Measurements from ENCODE around the gene GRIK4. TPM values are rescaled to one million over a fixed set of nuclear protein-coding genes. Genes with fewer than 3 reads are reported as not detected.

The GRIK4 gene
- total RNA-seq, 4 donors from 2014 or later, result 0.57 to 0.85 TPM; not detected in 2

DNA sequence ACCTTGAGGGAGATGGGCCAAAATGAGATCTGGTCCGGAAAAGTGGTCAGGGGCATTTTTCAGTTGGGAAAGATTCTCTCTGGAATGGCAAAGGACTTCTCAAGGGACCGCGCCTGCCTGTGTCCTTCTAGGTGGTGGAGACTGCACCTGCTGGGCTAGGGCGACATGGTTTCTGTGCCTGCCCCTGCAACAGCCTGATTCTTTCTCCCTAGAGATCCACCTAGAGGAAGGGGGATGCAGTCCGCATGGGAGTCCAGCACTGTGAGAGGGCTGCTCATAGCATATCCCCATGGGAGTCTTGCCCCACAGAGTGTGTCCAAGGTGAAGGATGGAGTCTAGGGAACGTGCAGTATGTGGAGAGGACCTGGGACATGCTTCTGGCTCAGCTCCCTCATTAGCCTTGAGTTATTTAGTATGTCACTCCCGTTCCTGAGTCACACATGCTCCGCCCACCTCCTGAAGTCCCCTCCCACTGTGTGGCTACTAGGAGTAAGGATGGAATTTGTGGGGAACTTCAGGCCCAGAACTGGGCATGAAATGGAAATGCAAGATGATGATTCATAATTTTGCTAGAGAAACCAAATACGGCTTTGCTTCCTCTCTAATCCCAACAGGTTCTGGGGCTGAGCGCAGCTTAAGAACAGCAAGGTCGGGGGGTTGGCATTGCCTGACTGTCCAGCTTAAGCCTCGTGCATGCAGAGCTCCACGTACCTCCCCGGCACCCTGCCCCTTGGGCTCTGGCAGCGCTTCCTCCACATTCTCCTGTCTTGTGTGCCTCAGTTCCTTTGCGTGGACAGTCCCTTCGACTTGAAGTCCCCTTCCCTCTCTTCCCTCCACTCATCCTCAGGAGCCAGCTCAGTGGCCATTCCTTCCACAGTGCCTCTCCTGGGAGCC, 35.0 kb downstream of the GRIK4 start:
- TF ChIP-seq, protein P1, sequence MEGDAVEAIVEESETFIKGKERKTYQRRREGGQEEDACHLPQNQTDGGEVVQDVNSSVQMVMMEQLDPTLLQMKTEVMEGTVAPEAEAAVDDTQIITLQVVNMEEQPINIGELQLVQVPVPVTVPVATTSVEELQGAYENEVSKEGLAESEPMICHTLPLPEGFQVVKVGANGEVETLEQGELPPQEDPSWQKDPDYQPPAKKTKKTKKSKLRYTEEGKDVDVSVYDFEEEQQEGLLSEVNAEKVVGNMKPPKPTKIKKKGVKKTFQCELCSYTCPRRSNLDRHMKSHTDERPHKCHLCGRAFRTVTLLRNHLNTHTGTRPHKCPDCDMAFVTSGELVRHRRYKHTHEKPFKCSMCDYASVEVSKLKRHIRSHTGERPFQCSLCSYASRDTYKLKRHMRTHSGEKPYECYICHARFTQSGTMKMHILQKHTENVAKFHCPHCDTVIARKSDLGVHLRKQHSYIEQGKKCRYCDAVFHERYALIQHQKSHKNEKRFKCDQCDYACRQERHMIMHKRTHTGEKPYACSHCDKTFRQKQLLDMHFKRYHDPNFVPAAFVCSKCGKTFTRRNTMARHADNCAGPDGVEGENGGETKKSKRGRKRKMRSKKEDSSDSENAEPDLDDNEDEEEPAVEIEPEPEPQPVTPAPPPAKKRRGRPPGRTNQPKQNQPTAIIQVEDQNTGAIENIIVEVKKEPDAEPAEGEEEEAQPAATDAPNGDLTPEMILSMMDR (IDR thresholded peaks at IDR 0.05; ENCODE audit: low read depth), result no peak

DNA sequence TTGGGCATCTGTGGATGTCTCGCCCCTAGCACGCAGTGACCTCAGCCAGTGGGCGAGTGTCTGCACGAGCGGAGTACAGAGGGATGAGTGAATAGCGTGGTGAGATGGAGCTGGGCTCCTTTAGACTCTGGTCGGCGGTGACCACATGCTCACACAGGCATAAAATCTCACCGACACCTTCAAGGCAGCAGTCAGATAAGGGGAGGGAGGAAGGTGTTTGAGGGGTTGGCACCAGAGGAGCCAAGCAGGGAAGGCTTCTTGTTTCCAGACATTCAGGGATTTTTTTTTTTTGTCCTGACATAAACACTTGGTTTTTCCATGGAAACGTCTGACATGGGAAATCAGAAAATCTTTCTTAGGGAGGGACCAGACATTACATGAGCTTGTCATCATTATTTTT, 35.8 kb downstream of the GRIK4 start:
- TF ChIP-seq, protein P1 (IDR thresholded peaks at IDR 0.05; ENCODE audit: low read depth), result no peak

DNA sequence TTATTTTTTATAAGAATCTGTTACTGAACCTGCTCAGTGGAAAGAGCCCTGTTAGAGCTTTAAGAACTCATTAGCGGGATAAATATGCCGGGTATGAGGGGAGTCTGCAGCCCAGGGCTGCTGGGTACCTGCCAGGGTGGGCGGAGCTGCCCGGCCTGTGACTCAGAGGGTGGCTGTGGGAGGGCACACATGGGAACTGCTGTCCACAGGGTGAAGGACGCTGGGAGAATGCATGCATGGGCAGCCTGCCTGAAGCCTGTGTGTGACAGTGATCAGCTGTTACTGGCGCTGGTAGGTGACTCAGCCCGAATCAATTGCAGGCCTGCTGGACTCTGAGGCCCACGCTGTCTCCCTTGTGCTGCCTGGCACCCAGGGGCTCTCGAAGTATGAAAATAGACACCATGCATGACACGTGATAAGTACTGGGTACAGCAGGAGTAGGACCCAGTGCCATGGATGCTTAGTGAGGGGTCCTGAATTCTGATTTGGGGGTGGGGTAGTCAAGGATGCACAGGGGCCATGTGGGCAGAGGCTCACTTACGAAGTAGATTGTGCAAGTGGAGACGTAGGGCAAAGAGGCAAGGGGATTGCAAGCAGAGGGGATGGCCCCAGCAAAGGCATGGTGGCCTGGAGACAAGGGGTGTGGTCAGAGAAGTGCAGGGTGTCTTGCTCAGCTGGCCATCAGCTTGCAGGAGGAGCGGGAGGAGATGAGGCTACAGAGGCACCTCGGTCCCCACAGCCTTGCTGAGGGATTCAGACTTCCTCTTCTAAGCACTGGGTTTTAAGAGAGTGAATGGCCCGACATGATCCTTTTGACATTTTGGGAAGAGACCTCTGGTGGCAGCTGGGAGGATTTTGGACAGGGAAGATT, 36.5 kb downstream of the GRIK4 start:
- TF ChIP-seq, protein P1 (IDR thresholded peaks at IDR 0.05; ENCODE audit: low read depth), result no peak

- TF ChIP-seq, protein P1 (IDR thresholded peaks at IDR 0.05; ENCODE audit: low read depth), result no peak
Measured at GRCh38 chr11:120548682-120549209, 37.2 kb downstream of the GRIK4 start.

DNA sequence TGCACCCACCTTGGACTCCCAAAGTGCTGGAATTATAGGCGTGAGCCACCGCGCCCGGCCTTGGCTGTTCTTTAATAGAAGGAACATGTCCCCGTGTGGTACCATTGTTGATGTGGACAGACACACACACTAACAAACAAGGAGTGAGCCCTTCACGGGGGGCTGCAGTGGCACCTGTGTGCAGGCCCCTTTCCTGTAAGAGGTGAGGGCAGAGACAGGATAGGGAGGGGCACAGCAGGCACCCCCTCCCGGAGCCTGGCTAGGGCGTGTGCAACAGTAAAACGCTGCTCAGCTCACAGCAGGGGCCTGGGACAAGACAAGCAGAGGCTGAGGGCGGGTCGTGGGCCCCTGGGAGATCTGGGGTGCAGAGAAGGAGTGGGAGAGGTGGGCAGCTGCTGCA, 37.8 kb downstream of the GRIK4 start:
- TF ChIP-seq, protein P1 (IDR thresholded peaks at IDR 0.05; ENCODE audit: low read depth), result no peak

DNA sequence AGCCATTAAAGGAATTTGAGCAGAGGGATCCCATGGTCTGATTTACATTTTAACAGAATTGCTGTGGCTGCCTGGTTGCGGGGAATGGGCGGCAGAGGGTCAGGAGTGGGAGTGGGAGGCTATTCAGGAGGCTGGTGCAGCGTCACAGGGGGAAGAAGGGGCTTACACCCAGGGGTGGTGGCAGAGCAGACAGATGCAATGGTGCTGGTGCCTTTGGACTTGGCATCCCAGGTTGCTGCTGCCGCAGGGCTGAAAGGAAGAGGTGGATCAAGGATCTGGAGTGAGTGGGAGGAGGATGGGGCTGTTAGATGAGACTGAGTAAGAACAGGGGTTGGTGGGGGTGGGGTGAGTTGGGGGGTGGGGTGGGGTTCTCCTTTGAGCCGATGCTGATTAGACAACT, 38.5 kb downstream of the GRIK4 start:
- TF ChIP-seq, protein P1 (IDR thresholded peaks at IDR 0.05; ENCODE audit: low read depth), result no peak

- TF ChIP-seq, protein P1 (IDR thresholded peaks at IDR 0.05; ENCODE audit: low read depth), result no peak
Measured at GRCh38 chr11:120551191-120551590, 39.6 kb downstream of the GRIK4 start.
